ENCODE results near the gene FCRL6. TPM values are rescaled to one million over a fixed set of nuclear protein-coding genes. Genes with fewer than 3 reads are reported as not detected.
A peak's percentile ranks its signal among the peaks of the same experiment; 100 is the strongest.

Gene FCRL6
- total RNA-seq, 6 experiments from 2014 or later: not detected

- Mint-ChIP-seq H3K27me3 (ENCODE audit: insufficient read depth) (no peaks in the 10 kb centered on the region; the same call in 1 of the 2 replicates), H3K9me3 (no peaks in the 10 kb centered on the region), H3K36me3 (ENCODE audit: low read depth) (no peaks in the 10 kb centered on the region), H3K27ac (peak overlapping the region; percentile 14; the same call in 1 of the 2 replicates), H3K4me1 (ENCODE audit: low read depth) (peaks cover 41% of the 10 kb centered on the region), H3K4me3 (no peak overlapping the region)
- DNase-seq: peak; percentile 89
- peak; percentile 94 for TF ChIP-seq CTCF (IDR thresholded peaks at IDR 0.05)
These were observed 3.3 kb upstream of the FCRL6 start for GRCh38 chr1:159798893-159799292.

GRCh38 chr1:159799446-159799985 lies 2.6 kb upstream of the FCRL6 start:
- peak; percentile 28 for DNase-seq

GRCh38 chr1:159800177-159800930 lies 1.8 kb upstream of the FCRL6 start:
- H3K27ac Mint-ChIP-seq: peak overlapping the region; percentile 14; the same call in 1 of the 2 replicates
- H3K36me3 Mint-ChIP-seq (ENCODE audit: low read depth): no peaks in the 10 kb centered on the region
- H3K4me1 Mint-ChIP-seq (ENCODE audit: low read depth): peaks cover 56% of the 10 kb centered on the region
- H3K4me3 Mint-ChIP-seq: no peak overlapping the region
- H3K9me3 Mint-ChIP-seq: no peaks in the 10 kb centered on the region
- no peak for DNase-seq
- no peak for TF ChIP-seq CTCF (IDR thresholded peaks at IDR 0.05)
- H3K27me3 Mint-ChIP-seq (ENCODE audit: insufficient read depth): no peaks in the 10 kb centered on the region; the same call in 1 of the 2 replicates

More at GRCh38 chr1:159799446-159799985, 2.6 kb upstream of the FCRL6 start:
- no peak for TF ChIP-seq CTCF (IDR thresholded peaks at IDR 0.05)
- Mint-ChIP-seq H3K27me3 (ENCODE audit: insufficient read depth) (no peaks in the 10 kb centered on the region; the same call in 1 of the 2 replicates), H3K4me3 (no peak overlapping the region), H3K4me1 (ENCODE audit: low read depth) (peaks cover 47% of the 10 kb centered on the region), H3K9me3 (no peaks in the 10 kb centered on the region), H3K36me3 (ENCODE audit: low read depth) (no peaks in the 10 kb centered on the region), H3K27ac (peak overlapping the region; percentile 14; the same call in 1 of the 2 replicates)

GRCh38 chr1:159803956-159804689 lies 2.0 kb downstream of the FCRL6 start:
- no peaks in the 10 kb centered on the region for H3K36me3 Mint-ChIP-seq (ENCODE audit: low read depth)
- no peak overlapping the region for H3K27ac Mint-ChIP-seq
- H3K4me1 Mint-ChIP-seq (ENCODE audit: low read depth): peaks cover 50% of the 10 kb centered on the region
- H3K4me3 Mint-ChIP-seq: no peak overlapping the region
- peaks cover 2% of the 10 kb centered on the region for H3K27me3 Mint-ChIP-seq (ENCODE audit: insufficient read depth)
- H3K9me3 Mint-ChIP-seq: no peaks in the 10 kb centered on the region
- peak; percentile 22; the same call in 1 of the 2 replicates for TF ChIP-seq CTCF (IDR thresholded peaks at IDR 0.05)
- no peak for DNase-seq

GRCh38 chr1:159804924-159805323 lies 2.8 kb downstream of the FCRL6 start:
- H3K4me3 Mint-ChIP-seq: no peak overlapping the region
- no peaks in the 10 kb centered on the region for H3K9me3 Mint-ChIP-seq
- peaks cover 42% of the 10 kb centered on the region for H3K4me1 Mint-ChIP-seq (ENCODE audit: low read depth)
- H3K27me3 Mint-ChIP-seq (ENCODE audit: insufficient read depth): peaks cover 4% of the 10 kb centered on the region
- no peak overlapping the region for H3K27ac Mint-ChIP-seq
- no peaks in the 10 kb centered on the region for H3K36me3 Mint-ChIP-seq (ENCODE audit: low read depth)
- DNase-seq: peak; percentile 20
- no peak for TF ChIP-seq CTCF (IDR thresholded peaks at IDR 0.05)
